OCI-LY7 (cell line): ENCODE results near the gene NINL. TPM values are rescaled to one million over a fixed set of nuclear protein-coding genes. Genes with fewer than 3 reads are reported as not detected.
A peak's percentile ranks its signal among the peaks of the same experiment; 100 is the strongest.

ENCODE experiments used
- BruUV-seq: library from RNA; stranded (reverse); fragments of 400-500 nt; replicated peaks from 2 replicates; lab custom pipeline; 2021; lab: Mats Ljungman, UMichigan
- CTCF ChIA-PET: fragments of 300-600 bp; sonication (Branson Sonifier 250); formaldehyde crosslinking; loops from one replicate; lab custom pipeline; 2022; ENCODE audit warnings: antibody characterized with exemption; ENCODE audit not compliant: unreplicated experiment; lab: Charles Lee
- POLR2A ChIA-PET: fragments of 300-600 bp; sonication (Branson Sonifier 250); formaldehyde crosslinking; loops from one replicate; lab custom pipeline; 2022; ENCODE audit warnings: antibody characterized with exemption; lab: Charles Lee
- DNase-seq: peaks from one replicate; pipeline ENCODE4 v3.0.0-alpha.2; 2015; ENCODE audit warnings: low spot score
- H2AFZ ChIP-seq: fragments of 200-600 bp; sonication (generic), shearing (Covaris generic); 2 replicates; pipeline ENCODE4 v1.6.1; 2014; ENCODE audit warnings: mild to moderate bottlenecking, antibody characterized with exemption, low read length, moderate library complexity
- H3K27ac ChIP-seq: fragments of 200-600 bp; sonication (generic); 2 replicates; pipeline ENCODE4 v1.5.1; 2014; ENCODE audit warnings: mixed run types, low read depth, mild to moderate bottlenecking, moderate library complexity, low read length, inconsistent platforms; ENCODE audit not compliant: poor library complexity, severe bottlenecking
- H3K36me3 ChIP-seq: fragments of 200-600 bp; sonication (generic); 2 replicates; pipeline ENCODE4 v1.6.1; 2014; ENCODE audit warnings: mild to moderate bottlenecking, antibody characterized with exemption, low read length, moderate library complexity, mixed read lengths; ENCODE audit not compliant: insufficient read depth
- H3K4me1 ChIP-seq: fragments of 200-600 bp; sonication (generic); 2 replicates; pipeline ENCODE4 v1.5.1; 2014; ENCODE audit warnings: mild to moderate bottlenecking, low read length; ENCODE audit not compliant: insufficient read depth, poor library complexity, severe bottlenecking
- H3K4me2 ChIP-seq: fragments of 200-600 bp; sonication (generic); 2 replicates; pipeline ENCODE4 v1.6.1; 2014; ENCODE audit warnings: mild to moderate bottlenecking, low read length
- H3K4me3 ChIP-seq: fragments of 200-600 bp; sonication (generic); 2 replicates; pipeline ENCODE4 v1.5.1; 2014; ENCODE audit warnings: mild to moderate bottlenecking, low read depth, low read length; ENCODE audit not compliant: poor library complexity, severe bottlenecking
- H3K79me2 ChIP-seq: fragments of 200-600 bp; sonication (generic); 2 replicates; pipeline ENCODE4 v1.6.1; 2016; ENCODE audit warnings: low read depth, mild to moderate bottlenecking, low read length, moderate library complexity, mixed read lengths; ENCODE audit not compliant: insufficient read depth
- H3K9me2 ChIP-seq: fragments of 200-600 bp; sonication (generic); 2 replicates; pipeline ENCODE4 v1.6.1; 2016; ENCODE audit warnings: mild to moderate bottlenecking, low read length, mixed read lengths; ENCODE audit not compliant: insufficient read depth
- H3K9me3 ChIP-seq: fragments of 200-600 bp; sonication (generic); 2 replicates; pipeline ENCODE4 v1.6.1; 2014; ENCODE audit warnings: mild to moderate bottlenecking, mixed run types, low read length, mixed read lengths
- H4K20me1 ChIP-seq: fragments of 200-600 bp; sonication (generic); 2 replicates; pipeline ENCODE4 v1.6.1; 2014; ENCODE audit warnings: mild to moderate bottlenecking, antibody characterized with exemption, low read length, moderate library complexity, mixed read lengths; ENCODE audit not compliant: insufficient read depth
- EZH2phosphoT487 ChIP-seq: fragments of 200-600 bp; sonication (generic); IDR thresholded peaks from 2 replicates; pipeline ENCODE4 v1.6.1; 2018; ENCODE audit warnings: low read depth, borderline replicate concordance, mild to moderate bottlenecking, mixed run types, antibody characterized with exemption, low read length, moderate library complexity, mixed read lengths
- intact Hi-C: fragments of 100-400 bp; cut with micrococcal nuclease; formaldehyde crosslinking; loops from one replicate; pipeline ENCODE4 v1.10.0; 2022; ENCODE audit not compliant: unreplicated experiment
- total RNA-seq, 2 experiments: library from RNA; depleted of rRNA in 1 of 2; stranded (reverse); fragments of >200 nt in 1 of 2; shearing (Covaris generic) in 1 of 2; gene quantifications; 2 replicates each; pipeline ENCODE4 v1.2.3, GENCODE V29; 2014 to 2022
- TF ChIP-seq, protein P1 (sequence below): fragments of 200-600 bp; sonication (generic); conservative IDR thresholded peaks from 2 replicates; pipeline ENCODE4 v1.5.1; 2014; ENCODE audit warnings: mild to moderate bottlenecking, antibody characterized with exemption, low read length, moderate library complexity, mixed read lengths

NINL gene
- total RNA-seq, 2 experiments from 2014 or later, result 0.06 to 0.55 TPM

DNA sequence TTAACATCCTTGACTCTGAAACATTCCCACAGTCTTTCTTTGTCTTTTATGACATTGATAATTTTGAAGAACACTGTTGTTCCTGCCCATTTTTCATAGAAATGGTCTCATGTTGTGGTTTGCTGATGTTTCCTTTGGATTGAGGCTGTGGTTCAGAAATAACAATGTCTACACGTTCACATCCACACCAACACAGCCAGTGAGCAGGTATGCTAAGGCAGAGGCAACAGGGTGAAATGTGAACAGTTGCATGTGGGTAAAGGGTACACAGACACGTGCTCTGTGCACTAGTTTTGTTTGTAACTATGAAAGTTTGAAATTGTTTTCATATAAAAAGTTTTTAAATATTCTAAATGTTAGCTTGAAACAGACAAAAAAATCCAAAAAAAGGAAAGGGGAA, 99.5 kb downstream of the NINL start:
- H3K79me2 ChIP-seq, result no peaks in the 10 kb centered on the region
- H3K27ac ChIP-seq, result no peak overlapping the region
- H2AFZ ChIP-seq, result no peak overlapping the region
- H3K4me2 ChIP-seq, result no peak overlapping the region
- no peaks in the 10 kb centered on the region for H3K36me3 ChIP-seq
- no peaks in the 10 kb centered on the region for H3K9me3 ChIP-seq
- POLR2A ChIA-PET, result interaction anchor here (1.0 kb wide), 1 partner anchor 24 kb away, joined by 3 read pairs; no protein-coding TSS in a partner anchor
- peaks cover 5% of the 10 kb centered on the region for H3K4me1 ChIP-seq
- intact Hi-C loops, result no loop called here
- H3K9me2 ChIP-seq, result no peaks in the 10 kb centered on the region
- no peak overlapping the region for H3K4me3 ChIP-seq
- no peaks in the 10 kb centered on the region for H4K20me1 ChIP-seq
- CTCF ChIA-PET, result no interaction called here
- DNase-seq, result no peak
- TF ChIP-seq EZH2phosphoT487, result no peak
- TF ChIP-seq, protein P1, sequence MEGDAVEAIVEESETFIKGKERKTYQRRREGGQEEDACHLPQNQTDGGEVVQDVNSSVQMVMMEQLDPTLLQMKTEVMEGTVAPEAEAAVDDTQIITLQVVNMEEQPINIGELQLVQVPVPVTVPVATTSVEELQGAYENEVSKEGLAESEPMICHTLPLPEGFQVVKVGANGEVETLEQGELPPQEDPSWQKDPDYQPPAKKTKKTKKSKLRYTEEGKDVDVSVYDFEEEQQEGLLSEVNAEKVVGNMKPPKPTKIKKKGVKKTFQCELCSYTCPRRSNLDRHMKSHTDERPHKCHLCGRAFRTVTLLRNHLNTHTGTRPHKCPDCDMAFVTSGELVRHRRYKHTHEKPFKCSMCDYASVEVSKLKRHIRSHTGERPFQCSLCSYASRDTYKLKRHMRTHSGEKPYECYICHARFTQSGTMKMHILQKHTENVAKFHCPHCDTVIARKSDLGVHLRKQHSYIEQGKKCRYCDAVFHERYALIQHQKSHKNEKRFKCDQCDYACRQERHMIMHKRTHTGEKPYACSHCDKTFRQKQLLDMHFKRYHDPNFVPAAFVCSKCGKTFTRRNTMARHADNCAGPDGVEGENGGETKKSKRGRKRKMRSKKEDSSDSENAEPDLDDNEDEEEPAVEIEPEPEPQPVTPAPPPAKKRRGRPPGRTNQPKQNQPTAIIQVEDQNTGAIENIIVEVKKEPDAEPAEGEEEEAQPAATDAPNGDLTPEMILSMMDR, result no peak
- no TSS peak for BruUV-seq

DNA sequence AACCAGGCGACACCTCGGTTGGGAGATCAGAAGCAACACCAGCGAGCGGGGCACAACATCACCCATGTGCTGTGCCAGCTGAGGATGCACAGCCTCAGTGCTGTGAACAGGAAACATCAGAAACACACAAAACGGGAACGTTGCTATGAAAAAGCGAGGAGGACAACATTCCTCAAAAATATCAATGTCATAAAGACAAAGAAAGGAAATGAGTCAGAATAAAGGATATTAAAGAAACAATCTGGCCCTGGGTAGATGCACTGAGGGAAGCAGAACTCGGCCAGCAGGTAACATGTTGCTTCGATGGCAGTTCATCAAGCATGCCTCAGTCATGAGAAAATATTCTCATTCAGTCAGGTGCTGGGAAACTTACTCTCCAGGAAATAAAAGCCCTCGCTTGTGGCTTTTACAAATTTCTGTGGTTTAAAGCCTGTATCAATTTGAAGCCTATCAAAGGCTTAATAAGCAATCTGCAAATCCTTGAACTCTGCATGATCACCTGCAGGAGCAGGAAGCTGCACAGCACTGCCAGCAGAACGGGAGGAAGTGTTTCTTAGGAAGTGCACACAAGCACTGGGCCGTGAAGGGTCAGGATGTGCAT, 100.3 kb downstream of the NINL start:
- DNase-seq, result peak; percentile 5
- H3K4me3 ChIP-seq, result no peak overlapping the region
- H2AFZ ChIP-seq, result no peak overlapping the region
- ChIA-PET CTCF (no interaction called here), POLR2A (no interaction called here)
- H3K36me3 ChIP-seq, result no peaks in the 10 kb centered on the region
- no peaks in the 10 kb centered on the region for H3K79me2 ChIP-seq
- TF ChIP-seq, protein P1, result no peak
- TF ChIP-seq EZH2phosphoT487, result no peak
- peaks cover 5% of the 10 kb centered on the region for H3K4me1 ChIP-seq
- no peaks in the 10 kb centered on the region for H3K9me3 ChIP-seq
- BruUV-seq, result no TSS peak
- no peak overlapping the region for H3K4me2 ChIP-seq
- intact Hi-C loops, result no loop called here
- no peaks in the 10 kb centered on the region for H4K20me1 ChIP-seq
- no peak overlapping the region for H3K27ac ChIP-seq
- H3K9me2 ChIP-seq, result no peaks in the 10 kb centered on the region

DNA sequence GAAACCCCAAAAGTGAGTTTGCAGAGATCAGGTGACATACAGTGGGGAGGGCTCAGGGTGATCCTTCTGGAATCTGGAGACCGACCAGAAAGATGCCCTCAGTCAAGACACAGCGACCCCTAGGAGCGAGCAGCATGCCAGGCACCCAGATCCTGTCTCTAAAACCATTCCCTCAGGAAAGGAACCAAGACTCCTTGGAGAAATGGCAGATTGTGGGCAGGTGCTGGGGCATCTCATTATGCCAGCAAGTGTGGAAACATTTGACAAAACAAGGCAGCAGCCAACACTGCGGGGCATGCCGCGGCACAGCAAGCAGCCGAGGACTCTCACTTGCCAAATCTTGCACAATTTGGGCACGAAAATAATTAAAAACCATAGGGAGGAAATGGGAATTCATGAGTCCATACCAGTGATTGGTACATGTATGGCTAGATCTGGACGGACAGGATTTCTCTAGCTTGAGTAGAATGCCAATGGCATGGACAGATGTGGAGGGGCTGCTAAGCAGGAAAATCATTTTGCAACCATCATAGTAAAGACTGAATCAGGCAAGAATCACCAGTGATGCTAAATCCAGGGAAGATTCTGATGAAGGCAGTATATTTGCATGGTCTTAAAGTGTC, 101.0 kb downstream of the NINL start:
- no peaks in the 10 kb centered on the region for H3K79me2 ChIP-seq
- H4K20me1 ChIP-seq, result no peaks in the 10 kb centered on the region
- H3K9me2 ChIP-seq, result no peaks in the 10 kb centered on the region
- no peak overlapping the region for H2AFZ ChIP-seq
- no peaks in the 10 kb centered on the region for H3K9me3 ChIP-seq
- BruUV-seq, result no TSS peak
- H3K4me1 ChIP-seq, result peaks cover 5% of the 10 kb centered on the region
- CTCF ChIA-PET, result no interaction called here
- TF ChIP-seq EZH2phosphoT487, result no peak
- TF ChIP-seq, protein P1, result peak; percentile 57
- H3K4me2 ChIP-seq, result no peak overlapping the region
- H3K27ac ChIP-seq, result no peak overlapping the region
- intact Hi-C loops, result no loop called here
- POLR2A ChIA-PET, result no interaction called here
- no peaks in the 10 kb centered on the region for H3K36me3 ChIP-seq
- no peak overlapping the region for H3K4me3 ChIP-seq
- no peak for DNase-seq
